HG03103 (cell line): Measurements from ENCODE around the gene SUMO4.

Experiments used
- ATAC-seq: cut with Tn5 transposase; IDR thresholded peaks from one replicate; pipeline ENCODE4 v1.9.1; 2021; ENCODE audit warnings: low read depth; ENCODE audit not compliant: unreplicated experiment

Gene SUMO4

GRCh38 chr6:149400050-149400449, at the start of gene SUMO4:
TSS of gene SUMO4 (plus strand) at chr6:149400262. CDS start at chr6:149400392, 130 bp downstream.
- ATAC-seq, result no peak

DNA sequence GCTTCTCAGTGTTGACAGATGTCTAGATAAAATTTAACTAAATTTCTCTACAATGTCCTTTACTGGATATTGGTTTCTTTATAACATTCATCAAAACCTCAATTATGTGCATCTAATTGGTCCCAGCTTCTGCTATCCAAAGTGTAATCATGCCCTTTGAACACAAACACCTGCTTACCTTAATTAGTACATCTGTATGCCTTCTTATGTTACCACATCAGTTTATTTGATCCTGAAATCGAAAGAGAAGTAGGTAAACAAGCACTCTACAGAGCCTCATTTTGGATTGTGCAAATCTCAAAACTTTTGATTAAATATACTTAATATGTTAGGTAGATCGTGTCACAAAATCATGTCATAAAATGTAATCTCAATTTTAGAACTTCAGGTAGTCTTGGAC, 46.1 kb upstream of the SUMO4 start:
- no peak for ATAC-seq

DNA sequence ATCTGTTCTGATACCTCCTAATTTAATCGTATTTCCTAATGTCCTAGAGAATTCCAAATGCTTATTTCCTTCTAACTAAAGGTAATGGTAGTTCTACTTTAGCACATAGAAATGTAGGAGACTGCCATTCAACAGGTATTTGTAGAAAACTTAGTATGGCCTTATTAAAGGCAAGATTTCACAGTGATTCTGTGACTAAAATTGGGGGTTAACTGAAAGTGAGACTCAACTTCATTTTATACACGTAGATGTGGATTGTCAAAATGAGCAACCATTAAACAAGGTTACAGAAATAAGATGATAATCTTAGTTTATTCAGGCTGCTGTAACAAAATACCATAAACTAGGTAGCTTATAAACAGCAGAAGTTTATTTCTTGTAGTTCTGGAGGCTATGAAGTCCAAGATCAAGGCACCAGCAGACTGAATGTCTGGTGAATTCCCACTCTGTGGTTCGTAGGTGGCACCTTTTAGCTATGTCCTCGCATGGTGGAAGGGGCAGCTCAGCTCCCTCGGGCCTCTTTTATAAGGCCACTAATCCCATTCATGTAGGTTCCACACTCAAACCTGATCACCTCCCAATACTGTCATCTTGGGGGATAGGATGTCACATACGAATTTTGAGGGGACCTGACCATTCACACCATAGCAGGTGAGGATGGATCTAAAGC, 43.8 kb upstream of the SUMO4 start:
- no peak for ATAC-seq

DNA sequence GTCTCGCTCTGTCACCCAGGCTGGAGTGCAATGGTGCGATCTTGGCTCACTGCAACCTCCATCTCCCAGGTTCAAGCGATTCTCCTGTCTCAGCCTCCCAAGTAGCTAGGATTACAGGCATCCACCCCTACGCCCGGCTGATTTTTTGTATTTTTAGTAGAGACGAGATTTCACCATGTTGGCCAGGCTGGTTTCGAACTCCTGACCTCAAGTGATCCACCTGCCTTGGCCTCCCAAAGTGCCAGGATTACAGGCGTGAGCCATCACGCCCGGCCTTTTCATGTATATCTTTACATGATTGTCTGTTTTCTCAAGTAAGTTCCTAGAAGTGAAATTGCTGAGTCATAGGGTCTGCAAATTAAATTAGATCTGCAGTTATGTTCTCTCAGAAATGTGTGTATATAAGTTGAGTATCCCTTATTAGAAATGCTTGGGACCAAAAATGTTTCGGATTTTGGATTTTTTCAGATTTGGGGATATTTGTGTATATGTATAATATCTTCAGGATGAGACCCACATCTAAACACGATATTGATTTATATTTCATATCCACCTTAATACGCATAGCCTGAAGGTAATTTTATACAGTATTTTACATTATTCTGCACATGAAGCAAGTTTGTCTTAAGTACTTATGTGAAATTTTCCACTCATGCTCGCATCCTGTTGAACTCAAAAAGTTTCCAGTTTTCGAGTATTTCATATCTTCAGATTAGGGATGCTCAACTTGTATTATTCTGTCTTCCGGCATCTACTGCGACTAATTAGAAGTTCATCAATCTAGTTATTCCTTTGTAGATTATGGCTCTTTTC, 42.1 kb upstream of the SUMO4 start:
- no peak for ATAC-seq

- ATAC-seq, result no peak
These were observed 40.6 kb upstream of the SUMO4 start for GRCh38 chr6:149359440-149359839.

DNA sequence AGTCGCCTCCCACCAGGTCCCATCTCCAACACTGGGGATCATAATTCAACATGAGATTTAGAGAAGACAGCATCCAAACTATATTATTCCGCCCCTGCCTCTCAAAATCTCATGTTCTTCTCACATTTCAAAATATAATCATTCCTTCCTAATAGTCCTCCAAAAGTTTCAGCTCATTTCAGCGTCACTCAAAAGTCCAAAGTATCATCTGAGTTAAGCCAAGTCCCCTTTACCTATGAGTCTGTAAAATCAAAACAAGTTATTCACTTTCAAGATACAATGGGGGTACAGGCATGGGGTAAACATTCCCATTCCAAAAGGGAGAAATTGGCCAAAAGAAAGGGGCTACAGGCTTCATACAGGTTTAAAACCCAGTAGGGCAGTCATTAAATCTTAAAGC, 39.5 kb upstream of the SUMO4 start:
- no peak for ATAC-seq

GRCh38 chr6:149362289-149362688, 37.8 kb upstream of the SUMO4 start:
- no peak for ATAC-seq

- no peak for ATAC-seq
These were observed 36.9 kb upstream of the SUMO4 start for GRCh38 chr6:149363154-149363553.

- no peak for ATAC-seq
These were observed 35.5 kb upstream of the SUMO4 start for GRCh38 chr6:149364557-149364956.

DNA sequence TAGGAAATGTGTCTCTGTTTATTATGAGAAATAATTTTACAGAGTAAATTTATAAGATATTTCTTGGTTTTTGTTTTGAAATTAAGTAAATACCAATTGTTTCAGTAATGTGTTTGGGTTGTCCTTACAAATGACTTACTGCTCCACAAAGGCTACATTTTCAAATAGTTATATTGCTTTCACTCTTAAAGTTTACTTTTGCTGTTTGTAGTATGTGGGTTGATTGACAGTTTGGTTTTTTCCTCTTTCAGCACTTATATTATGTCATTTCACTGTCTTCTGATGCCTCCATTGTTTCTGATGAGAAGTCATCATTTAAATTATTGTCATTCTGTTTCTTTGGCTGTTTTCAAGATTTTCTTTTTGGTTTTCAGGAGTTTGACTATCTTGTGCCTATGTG, 34.9 kb upstream of the SUMO4 start:
- ATAC-seq, result no peak

- ATAC-seq, result no peak
These were observed 33.7 kb upstream of the SUMO4 start for GRCh38 chr6:149366267-149366921.

DNA sequence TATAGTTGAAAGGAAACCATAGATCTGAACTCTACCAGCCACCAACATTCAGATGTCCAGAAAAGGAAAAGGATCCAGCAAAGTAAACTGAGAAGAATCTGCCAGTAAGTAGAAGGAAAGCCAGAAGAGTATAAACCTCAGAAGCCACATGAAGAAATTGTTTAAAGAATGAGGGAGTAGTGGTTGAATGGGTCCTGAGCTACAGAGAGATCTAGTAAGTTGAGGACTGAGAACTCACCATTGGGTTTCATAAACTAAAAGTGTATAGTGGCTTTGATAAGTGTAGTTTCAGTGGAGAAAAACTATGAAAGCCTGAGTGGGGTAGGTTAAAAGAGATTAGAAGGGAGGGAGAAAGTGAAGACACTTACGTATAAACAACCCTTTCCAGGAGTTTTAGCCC, 32.0 kb upstream of the SUMO4 start:
- ATAC-seq, result no peak

GRCh38 chr6:149371154-149371553, 28.9 kb upstream of the SUMO4 start:
- ATAC-seq, result no peak

DNA sequence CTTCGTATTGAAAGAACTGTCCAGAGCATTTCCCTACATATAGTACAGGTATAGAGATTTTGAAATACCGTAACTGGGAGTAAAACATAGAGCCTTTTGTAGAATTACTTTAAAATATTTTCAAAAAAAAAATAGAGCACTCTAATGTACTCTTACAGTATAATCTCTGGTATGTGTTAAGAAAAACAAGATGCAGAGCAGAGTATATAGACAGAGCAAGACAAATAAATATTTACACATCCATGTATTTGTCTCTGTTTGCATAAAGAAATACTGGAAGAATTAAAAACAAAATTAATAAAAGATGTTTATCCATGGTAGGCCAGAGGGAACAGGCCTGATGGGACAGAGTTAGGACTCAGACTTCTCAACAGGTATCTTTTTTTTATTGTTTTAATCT, 28.0 kb upstream of the SUMO4 start:
- no peak for ATAC-seq

- ATAC-seq, result no peak
These were observed 26.6 kb upstream of the SUMO4 start for GRCh38 chr6:149373511-149373910.

- no peak for ATAC-seq
These were observed 20.1 kb upstream of the SUMO4 start for GRCh38 chr6:149379977-149380376.

DNA sequence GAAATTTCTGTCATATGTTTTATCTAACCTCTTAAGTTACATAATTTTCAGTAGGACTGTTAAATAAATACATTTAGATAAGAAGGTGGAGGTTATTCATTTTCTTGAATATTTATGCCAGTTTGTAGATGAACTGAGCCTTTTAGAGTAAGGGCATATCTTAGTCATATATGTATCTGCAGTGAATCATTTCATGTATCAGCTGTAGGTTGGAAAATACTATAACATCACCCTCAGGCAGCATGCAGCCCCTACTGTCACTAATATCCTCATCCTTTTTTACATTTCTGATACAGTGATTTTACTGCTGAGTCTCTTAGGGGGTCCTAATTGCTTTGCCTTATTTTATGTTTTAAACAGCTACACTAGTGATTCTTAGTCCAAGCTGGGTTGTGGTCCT, 19.5 kb upstream of the SUMO4 start:
- no peak for ATAC-seq

DNA sequence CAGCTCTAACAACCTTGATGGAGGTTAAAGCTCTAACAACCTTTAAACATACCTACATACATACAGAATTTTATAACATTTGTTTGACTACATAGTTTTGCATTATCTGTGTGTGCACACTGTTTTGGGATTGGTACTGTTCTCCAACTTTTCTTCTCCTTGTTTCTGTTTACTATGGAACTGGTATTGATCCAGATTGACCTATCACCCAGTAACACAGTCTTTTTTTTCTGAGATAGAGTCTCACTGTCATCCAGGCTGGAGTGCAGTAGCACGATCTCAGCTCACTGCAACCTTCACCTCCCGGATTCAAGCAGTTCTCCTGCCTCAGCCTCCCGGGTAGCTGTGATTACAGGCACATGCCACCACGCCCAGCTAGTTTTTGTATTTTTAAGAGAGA, 16.7 kb upstream of the SUMO4 start:
- ATAC-seq, result no peak

DNA sequence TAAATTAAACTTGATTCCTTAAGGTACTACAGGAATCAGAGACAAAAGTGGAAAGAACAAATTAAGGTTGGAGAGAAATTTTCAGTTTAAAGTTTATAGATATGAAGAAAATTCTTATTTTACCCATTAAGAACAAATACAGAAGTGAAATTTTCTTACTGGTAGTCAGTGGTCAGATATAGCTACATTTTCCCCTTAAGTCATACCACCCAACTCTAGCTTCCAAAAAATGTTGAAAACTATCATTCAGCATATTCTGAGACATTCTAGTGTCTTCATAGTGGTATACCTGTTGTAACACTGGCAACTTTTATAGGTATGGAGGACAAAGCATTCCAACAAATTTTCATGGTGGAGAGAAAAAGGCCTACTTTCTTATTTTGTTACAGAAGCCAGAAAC, 15.6 kb upstream of the SUMO4 start:
- no peak for ATAC-seq

DNA sequence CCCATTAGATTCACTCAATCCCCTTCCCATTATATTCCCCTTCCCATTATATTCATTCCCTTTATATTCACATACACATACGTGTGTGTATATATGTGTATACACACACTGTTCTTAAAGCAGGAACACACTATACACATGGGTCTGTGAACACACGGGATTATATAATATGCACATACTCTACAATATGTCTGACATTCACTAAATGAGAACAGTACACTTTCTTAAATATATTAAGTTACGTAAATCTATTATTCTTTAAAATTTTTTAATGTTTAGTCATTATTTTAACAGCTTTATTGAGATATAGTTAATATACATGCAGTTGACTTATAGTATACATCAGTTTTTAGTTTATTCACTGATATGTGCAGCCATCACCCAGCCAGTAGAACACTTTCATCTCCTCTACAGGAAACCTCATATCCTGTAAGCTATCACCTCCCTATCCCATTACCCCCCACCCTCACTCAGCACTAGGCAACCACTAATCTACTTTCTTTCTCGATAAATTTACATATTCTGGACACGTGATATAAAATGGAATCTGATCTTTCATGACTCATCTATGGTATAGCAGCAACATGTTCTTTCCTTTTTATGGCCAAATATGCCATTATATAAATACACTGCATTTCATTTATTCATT, 13.9 kb upstream of the SUMO4 start:
- ATAC-seq, result no peak
